Measurements from ENCODE around the gene TMEM267.
A peak's percentile ranks its signal among the peaks of the same experiment; 100 is the strongest.
"Not testable (repeated sequence)": the region's sequence is repeated elsewhere in the genome, so short reads cannot be mapped to it uniquely, and the experiment has no call there.

TMEM267 gene

GRCh38 chr5:43514471-43514815 is 30.8 kb upstream of the TMEM267 start:
- TF ChIP-seq, protein P1, sequence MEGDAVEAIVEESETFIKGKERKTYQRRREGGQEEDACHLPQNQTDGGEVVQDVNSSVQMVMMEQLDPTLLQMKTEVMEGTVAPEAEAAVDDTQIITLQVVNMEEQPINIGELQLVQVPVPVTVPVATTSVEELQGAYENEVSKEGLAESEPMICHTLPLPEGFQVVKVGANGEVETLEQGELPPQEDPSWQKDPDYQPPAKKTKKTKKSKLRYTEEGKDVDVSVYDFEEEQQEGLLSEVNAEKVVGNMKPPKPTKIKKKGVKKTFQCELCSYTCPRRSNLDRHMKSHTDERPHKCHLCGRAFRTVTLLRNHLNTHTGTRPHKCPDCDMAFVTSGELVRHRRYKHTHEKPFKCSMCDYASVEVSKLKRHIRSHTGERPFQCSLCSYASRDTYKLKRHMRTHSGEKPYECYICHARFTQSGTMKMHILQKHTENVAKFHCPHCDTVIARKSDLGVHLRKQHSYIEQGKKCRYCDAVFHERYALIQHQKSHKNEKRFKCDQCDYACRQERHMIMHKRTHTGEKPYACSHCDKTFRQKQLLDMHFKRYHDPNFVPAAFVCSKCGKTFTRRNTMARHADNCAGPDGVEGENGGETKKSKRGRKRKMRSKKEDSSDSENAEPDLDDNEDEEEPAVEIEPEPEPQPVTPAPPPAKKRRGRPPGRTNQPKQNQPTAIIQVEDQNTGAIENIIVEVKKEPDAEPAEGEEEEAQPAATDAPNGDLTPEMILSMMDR (IDR thresholded peaks at IDR 0.05; ENCODE audit: low read depth, low read length, missing control alignments) = no peak
- H3K4me3 ChIP-seq (replicated peaks; ENCODE audit: low read depth, low read length) = peak overlapping the region; percentile 80
- peak; percentile 10 for DNase-seq (ENCODE audit: extremely low read depth, low read depth)

- DNase-seq (ENCODE audit: extremely low read depth, low read depth) = no peak
- TF ChIP-seq, protein P1 (IDR thresholded peaks at IDR 0.05; ENCODE audit: low read depth, low read length, missing control alignments) = no peak
- H3K4me3 ChIP-seq (replicated peaks; ENCODE audit: low read depth, low read length) = peak overlapping the region; percentile 80
Measured at GRCh38 chr5:43514025-43514424, 30.4 kb upstream of the TMEM267 start.

GRCh38 chr5:43511062-43511461 is 27.4 kb upstream of the TMEM267 start:
- DNase-seq (ENCODE audit: extremely low read depth, low read depth); H3K4me3 ChIP-seq (replicated peaks; ENCODE audit: low read depth, low read length): not testable (repeated sequence)

DNA sequence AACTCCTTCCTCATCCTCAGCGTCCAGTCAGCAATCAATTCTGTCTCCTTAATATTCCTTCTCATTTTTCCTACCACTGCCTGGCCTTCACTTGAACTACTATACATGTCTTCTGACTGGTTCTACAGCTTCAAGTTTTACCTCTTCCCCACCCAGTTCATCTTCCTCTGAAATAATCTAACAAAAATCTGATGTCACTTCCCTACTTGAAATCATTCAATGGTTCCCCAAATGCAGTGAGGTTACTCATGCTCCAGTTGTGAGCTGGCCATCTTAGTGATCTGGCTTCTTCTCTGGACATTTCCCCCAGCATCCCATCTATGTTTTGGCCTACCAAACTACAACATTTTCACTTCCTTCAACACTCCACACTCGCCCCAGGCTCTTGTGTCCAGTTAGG is 14.9 kb upstream of the TMEM267 start:
- no peak for DNase-seq (ENCODE audit: extremely low read depth, low read depth)
- TF ChIP-seq, protein P1 (IDR thresholded peaks at IDR 0.05; ENCODE audit: low read depth, low read length, missing control alignments) = no peak
- no peak overlapping the region for H3K4me3 ChIP-seq (replicated peaks; ENCODE audit: low read depth, low read length)

DNA sequence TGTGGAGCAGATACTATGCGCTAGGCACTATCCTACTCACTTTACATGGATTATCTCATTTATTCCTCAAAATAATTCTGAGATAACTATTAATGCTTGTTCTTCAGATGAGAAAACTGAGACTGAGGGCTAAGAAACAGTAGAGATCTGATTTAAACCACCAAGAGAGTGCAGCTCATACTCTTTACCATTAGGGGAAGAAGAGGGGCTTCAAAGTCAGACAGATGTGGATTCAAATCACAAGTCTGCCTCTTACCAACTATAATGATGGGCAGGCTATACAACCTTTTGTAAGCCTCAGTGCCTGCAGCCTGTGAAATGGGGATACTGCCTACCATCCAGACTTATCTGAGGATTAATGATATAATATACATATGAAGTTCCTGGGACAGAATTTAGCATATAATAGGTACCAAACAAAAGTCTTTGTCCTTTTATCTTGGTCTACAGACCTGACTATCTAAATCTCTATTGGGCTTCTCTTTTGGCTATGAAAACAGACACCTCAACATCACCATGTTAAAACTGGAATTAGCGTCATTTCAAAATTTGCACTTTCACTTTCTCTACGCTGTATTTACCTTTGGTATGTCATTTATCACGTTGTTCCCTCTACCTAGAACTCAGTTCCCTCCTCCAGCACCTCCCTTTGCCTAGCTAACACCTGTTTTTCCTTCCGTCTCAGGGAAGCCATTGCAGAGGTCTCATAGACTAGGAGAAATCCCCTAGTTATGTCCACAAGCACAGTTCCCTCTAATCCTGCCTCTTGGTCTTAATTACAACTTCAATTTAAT is 13.8 kb upstream of the TMEM267 start:
- DNase-seq (ENCODE audit: extremely low read depth, low read depth) = no peak
- TF ChIP-seq, protein P1 (IDR thresholded peaks at IDR 0.05; ENCODE audit: low read depth, low read length, missing control alignments) = no peak
- no peak overlapping the region for H3K4me3 ChIP-seq (replicated peaks; ENCODE audit: low read depth, low read length)

DNA sequence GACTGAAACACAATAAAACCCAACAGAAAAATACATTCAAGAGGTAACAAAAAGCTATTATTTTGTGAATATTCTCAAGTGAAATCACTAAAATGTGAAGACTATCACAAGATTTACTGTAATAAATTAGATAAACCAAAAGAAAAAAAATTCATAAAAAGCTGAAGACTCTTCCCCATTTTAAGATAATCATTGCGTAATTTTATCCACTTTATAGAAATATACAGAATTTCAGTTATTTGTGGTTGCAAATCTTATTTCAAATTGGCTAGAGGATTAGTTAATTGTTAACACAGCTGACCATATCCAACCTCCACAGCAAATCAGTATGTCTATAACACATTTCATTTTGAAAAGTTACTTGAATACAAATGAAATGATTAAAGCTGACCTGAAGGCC is 7.7 kb upstream of the TMEM267 start:
- DNase-seq (ENCODE audit: extremely low read depth, low read depth) = no peak
- TF ChIP-seq, protein P1 (IDR thresholded peaks at IDR 0.05; ENCODE audit: low read depth, low read length, missing control alignments) = no peak
- H3K4me3 ChIP-seq (replicated peaks; ENCODE audit: low read depth, low read length) = no peak overlapping the region

DNA sequence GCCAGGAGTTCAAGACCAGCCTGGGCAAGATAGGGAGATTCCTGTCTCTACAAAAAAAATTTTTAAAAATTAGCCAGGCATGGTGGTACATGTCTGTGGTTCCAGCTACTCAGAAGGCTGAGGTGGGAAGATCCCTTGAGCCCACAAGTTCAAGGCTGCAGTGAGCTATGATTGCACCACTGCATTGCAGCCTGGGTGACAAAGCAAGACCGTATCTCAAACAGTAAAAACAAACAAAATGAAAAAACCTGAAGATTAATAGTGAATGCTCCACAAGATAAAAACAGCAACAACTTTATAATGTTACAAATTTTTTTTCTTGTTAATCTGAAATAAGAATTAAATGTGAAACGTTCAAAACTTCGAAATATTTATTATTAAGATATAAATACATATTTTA is 2.7 kb upstream of the TMEM267 start:
- DNase-seq (ENCODE audit: extremely low read depth, low read depth) = no peak
- TF ChIP-seq, protein P1 (IDR thresholded peaks at IDR 0.05; ENCODE audit: low read depth, low read length, missing control alignments) = no peak
- H3K4me3 ChIP-seq (replicated peaks; ENCODE audit: low read depth, low read length) = no peak overlapping the region

Data from HFF-Myc (cell line).